Measurements from ENCODE around the gene SPATA24.
"Not testable (repeated sequence)": the region's sequence is repeated elsewhere in the genome, so short reads cannot be mapped to it uniquely, and the experiment has no call there.

The SPATA24 gene

DNA sequence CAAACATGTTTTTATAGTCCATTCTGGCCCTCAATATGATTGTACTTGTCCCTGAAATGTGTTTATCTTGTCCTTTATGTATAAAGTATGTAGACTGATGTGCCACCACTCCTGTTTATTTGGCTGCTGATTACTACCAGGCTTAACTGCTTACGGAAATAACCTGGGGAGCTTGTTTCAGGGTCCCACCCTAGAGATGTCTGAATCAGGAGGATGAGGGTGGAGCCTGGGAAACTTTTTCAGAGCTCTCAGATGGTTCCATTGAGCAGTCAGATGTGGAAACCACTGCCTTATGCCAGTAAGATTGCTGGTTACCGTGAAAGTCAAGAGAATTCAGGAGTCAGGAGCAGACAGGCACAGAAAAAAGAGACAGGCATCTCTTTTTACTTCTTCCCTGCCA lies 40.0 kb downstream of the SPATA24 start:
- Mint-ChIP-seq H3K4me3 (no peak overlapping the region), H3K36me3 (peaks cover 20% of the 10 kb centered on the region), H3K27ac (no peak overlapping the region), H3K9me3 (no peaks in the 10 kb centered on the region), H3K27me3 (no peaks in the 10 kb centered on the region), H3K4me1 (peaks cover 14% of the 10 kb centered on the region)
- ATAC-seq: no peak

DNA sequence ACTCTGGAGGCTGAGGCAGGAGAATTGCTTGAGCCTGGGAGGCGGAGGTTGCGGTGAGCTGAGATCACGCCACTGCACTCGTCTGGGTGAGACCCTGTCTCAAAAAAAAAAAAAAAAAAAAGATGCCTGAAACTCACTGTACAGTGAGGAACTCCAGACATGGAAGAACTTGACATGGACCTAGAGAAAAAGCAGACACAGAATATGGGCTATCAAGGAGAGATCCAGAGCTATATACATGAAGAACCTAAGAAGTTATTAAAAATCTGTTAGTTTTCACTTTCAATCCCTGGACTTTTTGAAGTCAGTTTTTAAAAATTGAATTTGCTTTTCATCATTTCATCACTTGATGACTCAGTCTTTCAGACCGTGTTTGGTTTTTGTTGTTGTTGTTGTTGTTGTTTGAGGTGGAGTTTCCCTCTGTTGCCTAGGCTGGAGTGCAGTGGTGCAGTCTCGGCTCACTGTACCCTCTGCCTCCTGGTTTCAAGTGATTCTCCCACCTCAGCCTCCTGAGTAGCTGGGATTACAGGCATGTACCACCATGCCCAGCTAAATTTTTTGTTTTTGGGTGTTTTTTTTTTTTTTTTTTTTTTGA lies 42.0 kb downstream of the SPATA24 start:
- Mint-ChIP-seq H3K36me3 (peaks cover 21% of the 10 kb centered on the region), H3K27ac (no peak overlapping the region), H3K9me3 (no peaks in the 10 kb centered on the region), H3K27me3 (no peaks in the 10 kb centered on the region), H3K4me1 (peaks cover 22% of the 10 kb centered on the region), H3K4me3 (no peak overlapping the region)
- ATAC-seq: no peak

DNA sequence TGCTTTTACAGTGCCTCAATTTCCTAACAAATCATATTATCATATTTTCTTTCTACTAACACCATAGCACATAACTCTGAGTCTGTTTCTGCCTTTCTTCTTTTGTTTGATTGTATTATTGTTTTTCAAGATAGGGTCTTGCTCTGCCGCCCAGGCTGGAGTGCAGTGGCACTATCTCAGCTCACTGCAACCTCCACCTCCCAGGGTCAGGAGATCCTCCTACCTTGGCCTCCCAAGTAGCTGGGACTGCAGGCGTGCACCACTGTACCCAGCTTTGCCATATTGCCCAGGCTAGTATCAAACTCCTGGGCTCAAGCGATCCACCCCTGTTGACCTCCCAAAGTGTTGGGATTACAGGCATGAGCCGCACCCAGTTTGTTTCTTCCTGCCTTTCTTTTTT lies 43.5 kb downstream of the SPATA24 start:
- ATAC-seq: no peak
- Mint-ChIP-seq H3K36me3 (peaks cover 21% of the 10 kb centered on the region), H3K27me3 (no peaks in the 10 kb centered on the region), H3K4me1 (peaks cover 22% of the 10 kb centered on the region), H3K27ac (no peak overlapping the region), H3K9me3 (no peaks in the 10 kb centered on the region), H3K4me3 (no peak overlapping the region)

DNA sequence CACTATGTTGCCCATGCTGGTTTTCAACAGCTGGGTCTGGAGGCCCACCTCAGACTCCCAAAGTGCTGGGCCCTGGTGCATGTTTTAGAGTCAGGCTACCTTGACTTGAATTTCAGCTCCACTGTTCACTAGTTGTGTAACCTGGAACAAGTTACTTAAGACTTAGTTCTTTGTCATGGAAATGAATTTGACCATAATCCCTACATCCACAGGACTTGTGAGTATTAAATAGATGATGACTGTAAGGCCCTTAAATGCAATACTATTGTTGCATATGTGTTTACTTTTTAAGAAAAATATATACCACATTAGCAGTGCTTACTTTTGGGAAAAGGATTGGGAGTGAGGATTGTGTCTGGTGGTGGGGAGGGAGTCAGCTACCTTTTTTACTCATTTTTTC lies 45.8 kb downstream of the SPATA24 start:
- ATAC-seq: no peak
- no peaks in the 10 kb centered on the region for H3K9me3 Mint-ChIP-seq
- H3K27me3 Mint-ChIP-seq: no peaks in the 10 kb centered on the region
- H3K27ac Mint-ChIP-seq: peak overlapping the region; percentile 14
- peaks cover 25% of the 10 kb centered on the region for H3K4me1 Mint-ChIP-seq
- peaks cover 17% of the 10 kb centered on the region for H3K36me3 Mint-ChIP-seq
- no peak overlapping the region for H3K4me3 Mint-ChIP-seq

DNA sequence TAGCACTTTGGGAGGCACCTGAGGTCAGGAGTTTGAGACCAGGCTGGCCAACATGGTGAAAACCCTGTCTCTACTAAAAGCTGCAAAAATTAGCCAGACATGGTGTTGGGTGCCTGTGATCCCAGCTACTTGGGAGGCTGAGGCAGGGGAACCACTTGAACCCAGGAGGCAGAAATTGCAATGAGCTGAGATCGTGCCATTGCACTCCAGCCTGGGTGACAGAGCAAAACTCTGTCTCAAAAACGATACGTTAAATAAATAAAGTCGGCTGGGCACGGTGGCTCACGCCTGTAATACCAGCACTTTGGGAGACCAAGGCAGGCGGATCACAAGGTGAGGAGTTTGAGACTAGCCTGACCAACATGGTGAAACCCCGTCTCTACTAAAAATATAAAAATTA lies 48.0 kb downstream of the SPATA24 start:
- H3K27me3 Mint-ChIP-seq, ATAC-seq, H3K9me3 Mint-ChIP-seq, H3K4me3 Mint-ChIP-seq, H3K27ac Mint-ChIP-seq: not testable (repeated sequence)
- Mint-ChIP-seq H3K36me3 (peaks cover 17% of the 10 kb centered on the region), H3K4me1 (peaks cover 24% of the 10 kb centered on the region)

DNA sequence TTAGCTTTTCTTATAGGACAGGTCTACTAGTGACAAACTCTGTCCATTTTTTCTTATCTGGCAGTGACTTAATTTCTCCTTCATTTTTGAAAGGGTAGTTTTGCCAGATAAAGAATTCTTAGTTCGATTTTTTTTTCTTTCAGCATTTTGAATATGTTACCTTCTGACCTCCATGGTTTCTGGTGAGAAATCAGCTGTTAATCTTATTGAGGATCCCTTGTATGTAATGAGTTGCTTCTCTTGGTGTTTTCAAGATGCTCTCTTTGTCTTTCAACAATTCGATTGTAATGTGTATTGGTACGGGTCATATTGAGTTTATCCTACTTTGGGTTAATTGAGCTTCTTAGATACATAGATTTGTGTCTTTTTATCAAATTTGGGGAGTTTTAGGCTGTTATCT lies 49.7 kb downstream of the SPATA24 start:
- Mint-ChIP-seq H3K36me3 (peaks cover 17% of the 10 kb centered on the region), H3K27me3 (no peaks in the 10 kb centered on the region), H3K4me3 (no peak overlapping the region), H3K27ac (no peak overlapping the region), H3K4me1 (peaks cover 17% of the 10 kb centered on the region), H3K9me3 (no peaks in the 10 kb centered on the region)
- no peak for ATAC-seq

DNA sequence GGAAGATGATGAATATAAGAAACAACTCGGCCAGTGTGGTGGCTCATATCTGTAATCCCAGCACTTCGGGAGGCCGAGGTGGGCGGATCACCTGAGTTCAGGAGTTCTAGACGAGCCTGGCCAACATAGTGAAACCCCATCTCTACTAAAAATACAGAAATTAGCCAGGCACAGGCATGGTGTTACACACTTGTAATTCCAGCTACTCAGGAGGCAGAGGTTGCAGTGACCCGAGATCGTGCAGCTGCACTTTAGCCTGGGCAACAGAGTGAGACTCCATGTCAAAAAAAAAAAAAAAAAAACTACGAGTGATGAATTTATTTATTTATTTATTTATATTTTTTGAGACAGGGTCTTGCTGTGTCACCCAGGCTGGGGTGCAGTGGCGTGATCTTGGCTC lies 56.0 kb downstream of the SPATA24 start:
- H3K27ac Mint-ChIP-seq, H3K4me3 Mint-ChIP-seq, H3K27me3 Mint-ChIP-seq, H3K9me3 Mint-ChIP-seq, H3K36me3 Mint-ChIP-seq, ATAC-seq: not testable (repeated sequence)
- H3K4me1 Mint-ChIP-seq: peaks cover 41% of the 10 kb centered on the region
